ENCODE measurements around the gene IL3.

GRCh38 chr5:132101385-132101880 lies 41.0 kb downstream of the IL3 start:
- TF ChIP-seq POLR2A (IDR thresholded peaks at IDR 0.05) (no peak), CTCF (IDR thresholded peaks at IDR 0.05) (no peak)

Data from vagina (tissue), 2 donors.